ENCODE measurements around the gene ZNF385D. TPM values are rescaled to one million over a fixed set of nuclear protein-coding genes. Genes with fewer than 3 reads are reported as not detected.

Gene ZNF385D
- total and polyA plus RNA-seq, 2 donors from 2014 or later = 1.4 to 8.9 TPM

- FAIRE-seq = peak; percentile 83
- no peak overlapping the region for H3K9ac ChIP-seq (ENCODE audit: low read length in 3 of 3)
- H3K4me1 ChIP-seq (ENCODE audit: control insufficient read depth in 2 of 3, insufficient read depth in 2 of 3, low read depth in 1 of 3, low read length in 3 of 3) = peaks cover 0 to 2% (median 2%) of the 10 kb centered on the region in 3 donors
- intact Hi-C loops (cut with DNase I) = no loop called here
- TF ChIP-seq CTCF (IDR thresholded peaks at IDR 0.05; ENCODE audit: borderline replicate concordance, extremely low read depth, insufficient read depth) = peak; percentile 58
- no peaks in the 10 kb centered on the region for H3K27me3 ChIP-seq (ENCODE audit: control insufficient read depth, insufficient read depth, low read length)
- peak in 3 of 5 donors; percentile 18 to 73 (median 63) for DNase-seq
- H3K27ac ChIP-seq (ENCODE audit: low read depth in 2 of 2, low read length in 2 of 2) = no peak overlapping the region
- H3K9me3 ChIP-seq (ENCODE audit: control insufficient read depth in 2 of 3, insufficient read depth in 1 of 3, low read length in 3 of 3) = no peaks in the 10 kb centered on the region
- H3K36me3 ChIP-seq (ENCODE audit: control insufficient read depth in 2 of 3, insufficient read depth in 3 of 3, low read length in 3 of 3) = no peaks in the 10 kb centered on the region
- no peak overlapping the region for H3K4me3 ChIP-seq (ENCODE audit: low read length in 3 of 3)
Observed at GRCh38 chr3:21752749-21753347, 1.8 kb upstream of the ZNF385D start.

- intact Hi-C loops (cut with DNase I) = no loop called here
- H3K9me3 ChIP-seq (ENCODE audit: control insufficient read depth in 2 of 3, insufficient read depth in 1 of 3, low read length in 3 of 3) = no peaks in the 10 kb centered on the region
- no peaks in the 10 kb centered on the region for H3K27me3 ChIP-seq (ENCODE audit: control insufficient read depth, insufficient read depth, low read length)
- DNase-seq = no peak
- no peaks in the 10 kb centered on the region for H3K36me3 ChIP-seq (ENCODE audit: control insufficient read depth in 2 of 3, insufficient read depth in 3 of 3, low read length in 3 of 3)
- no peak overlapping the region for H3K27ac ChIP-seq (ENCODE audit: low read depth in 2 of 2, low read length in 2 of 2)
- TF ChIP-seq CTCF (IDR thresholded peaks at IDR 0.05; ENCODE audit: borderline replicate concordance, extremely low read depth, insufficient read depth) = no peak
- peak overlapping the region in 1 of 3 donors; percentile 71 for H3K4me3 ChIP-seq (ENCODE audit: low read length in 3 of 3)
- no peak for FAIRE-seq
- H3K4me1 ChIP-seq (ENCODE audit: control insufficient read depth in 2 of 3, insufficient read depth in 2 of 3, low read depth in 1 of 3, low read length in 3 of 3) = peaks cover 0 to 5% (median 2%) of the 10 kb centered on the region in 3 donors
- no peak overlapping the region for H3K9ac ChIP-seq (ENCODE audit: low read length in 3 of 3)
Observed at GRCh38 chr3:21751886-21752285, 876 bp upstream of the ZNF385D start.

GRCh38 chr3:21750080-21750696, 822 bp downstream of the ZNF385D start:
- no peak for TF ChIP-seq CTCF (IDR thresholded peaks at IDR 0.05; ENCODE audit: borderline replicate concordance, extremely low read depth, insufficient read depth)
- Histone ChIP-seq H3K27ac (ENCODE audit: low read depth in 2 of 2, low read length in 2 of 2) (no peak overlapping the region), H3K4me3 (ENCODE audit: low read length in 3 of 3) (peak overlapping the region; percentile 50 to 80 (median 71)), H3K4me1 (ENCODE audit: control insufficient read depth in 2 of 3, insufficient read depth in 2 of 3, low read depth in 1 of 3, low read length in 3 of 3) (peaks cover 0 to 5% (median 2%) of the 10 kb centered on the region in 3 donors), H3K36me3 (ENCODE audit: control insufficient read depth in 2 of 3, insufficient read depth in 3 of 3, low read length in 3 of 3) (no peaks in the 10 kb centered on the region), H3K9ac (ENCODE audit: low read length in 3 of 3) (peak overlapping the region in 1 of 3 donors; percentile 32), H3K27me3 (ENCODE audit: control insufficient read depth, insufficient read depth, low read length) (no peaks in the 10 kb centered on the region), H3K9me3 (ENCODE audit: control insufficient read depth in 2 of 3, insufficient read depth in 1 of 3, low read length in 3 of 3) (no peaks in the 10 kb centered on the region)
- intact Hi-C loops (cut with DNase I) = no loop called here
- FAIRE-seq = no peak
- peak in 2 of 5 donors; percentile 38 to 53 for DNase-seq
